H1 (cell line): ENCODE data around the gene VGLL4.

Experiments
- POLR2AphosphoS5 ChIP-seq: IDR thresholded peaks from 2 replicates; pipeline ENCODE4 v1.6.1; 2011; ENCODE audit warnings: low read depth, low read length
- ZNF274 ChIP-seq: IDR thresholded peaks from 2 replicates; pipeline ENCODE4 v1.7.0; 2012; ENCODE audit warnings: low read length, borderline replicate concordance; ENCODE audit errors: extremely low read depth

DNA sequence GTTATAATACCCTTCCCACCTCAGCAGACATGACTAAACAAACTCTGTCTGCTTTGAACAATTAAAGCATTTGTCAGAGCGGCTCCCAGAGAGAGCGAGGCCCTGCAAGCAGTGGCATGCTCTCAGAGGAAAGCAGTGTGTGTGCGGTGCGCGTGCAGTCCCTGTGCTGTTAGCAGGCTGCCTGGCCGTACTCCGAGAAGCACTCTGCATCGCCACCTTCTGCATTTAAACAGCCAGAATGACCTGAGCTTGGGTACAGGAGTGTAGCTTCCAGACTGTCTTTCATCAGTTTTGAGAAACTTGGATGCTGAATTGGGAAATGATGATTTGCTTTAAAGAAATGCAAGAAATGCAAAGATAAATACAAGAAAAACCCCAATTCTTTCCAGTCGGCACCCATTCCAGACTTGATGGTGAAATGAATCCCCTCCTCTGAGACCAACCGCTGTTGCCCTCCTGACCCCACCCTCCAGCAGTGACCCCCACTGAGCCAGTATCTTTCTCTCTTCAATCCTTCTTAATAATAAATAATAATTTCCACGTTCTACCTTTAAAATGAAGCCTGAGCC, 113.5 kb downstream of the VGLL4 start:
- TF ChIP-seq POLR2AphosphoS5 (no peak), ZNF274 (no peak)
